Heart right ventricle (tissue), 16 donors: ENCODE results near the gene TANGO2. TPM values are rescaled to one million over a fixed set of nuclear protein-coding genes. Genes with fewer than 3 reads are reported as not detected.

Experiments used
- ATAC-seq, 8 donors: fragments of 200-7000 bp; cut with Tn5 transposase; one replicate each; pipeline ENCODE4 v1.9.1; 2020; ENCODE audit warnings: mild to moderate bottlenecking in 8 of 8, moderate library complexity in 8 of 8, moderate number of reproducible peaks in 1 of 8
- DNase-seq, 2 donors: peaks; one replicate each; pipeline ENCODE4 v3.0.0-alpha.2; 2020
- H3K27ac ChIP-seq, 10 donors: fragments of 200-600 bp; sonication (generic) in 2 of 10; one replicate each; pipeline versions ENCODE4 v1.5.0 to v1.8.0; 2020 to 2022; ENCODE audit warnings: mild to moderate bottlenecking in 3 of 10
- H3K27me3 ChIP-seq, 7 donors: fragments of 200-600 bp; one replicate each; pipeline ENCODE4 v1.8.0; 2021 to 2022; ENCODE audit warnings: mild to moderate bottlenecking in 2 of 7
- H3K36me3 ChIP-seq, 9 donors: fragments of 200-600 bp; sonication (generic) in 1 of 9; one replicate each; pipeline versions ENCODE4 v1.5.0 to v1.8.0; 2020 to 2022; ENCODE audit warnings: mild to moderate bottlenecking in 2 of 9
- H3K4me1 ChIP-seq, 9 donors: fragments of 200-600 bp; sonication (generic) in 1 of 9; one replicate each; pipeline versions ENCODE4 v1.5.0 to v1.8.0; 2020 to 2022; ENCODE audit warnings: mild to moderate bottlenecking in 4 of 9
- H3K4me3 ChIP-seq, 10 donors: fragments of 200-600 bp; sonication (generic) in 2 of 10; one replicate each; pipeline versions ENCODE4 v1.5.0 to v1.8.0; 2020 to 2022; ENCODE audit warnings: mild to moderate bottlenecking in 7 of 10, moderate library complexity in 2 of 10
- H3K9me3 ChIP-seq, 11 donors: fragments of 200-600 bp in 10 of 11; sonication (generic) in 2 of 11; one replicate each; pipeline versions ENCODE4 v1.5.0 to v1.8.0; 2013 to 2022; ENCODE audit warnings: mild to moderate bottlenecking in 2 of 11, control low read depth in 1 of 11, moderate library complexity in 1 of 11
- WGBS, 2 donors: extraction: QIAGEN DNeasy Blood & Tissue Kit; methylation state at CpG; one replicate each; pipeline ENCODE4 v1.1.7; 2013; ENCODE audit warnings: inconsistent platforms in 1 of 2; 5-methylcytosine and 5-hydroxymethylcytosine counted together
- intact Hi-C, 10 donors: fragments of 100-400 bp; cut with DNase I; formaldehyde crosslinking; loops; one replicate each; pipeline versions ENCODE4 v1.11.1 to v1.14.2; 2022
- polyA plus RNA-seq, 2 donors: library from polyadenylated mRNA; stranded (reverse); fragments of 200-250 nt; gene quantifications; one replicate each; pipeline ENCODE4 v1.2.3, GENCODE V29; 2013
- total RNA-seq, 10 donors: library from RNA; stranded (reverse); fragmentation: NEBNext Ultra II Directional in 3 of 10; extraction: Animal tissue kit (Norgen Biotek cat#: 25700) in 3 of 10; gene quantifications; one replicate each; pipeline versions ENCODE4 v1.2.1 to v1.2.4, GENCODE V29; 2021 to 2023
- TF ChIP-seq, protein P1 (sequence below), 9 donors: fragments of 200-600 bp; sonication (generic) in 2 of 9; IDR thresholded peaks; one replicate each; pipeline versions ENCODE4 v1.5.0 to v1.8.0; 2021 to 2022; ENCODE audit warnings: antibody characterized with exemption in 9 of 9, mild to moderate bottlenecking in 5 of 9, moderate library complexity in 1 of 9
- donor health status: Arrhythmogenic right ventricular cardiomyopathy.
- donor health status: ischemic (EF 13 %, LVEDD 7.1; RV severe dilation, severe dysfunction).
- donor health status: healthy with polysubstance abuse.
- donor health status: DM: no; HTN: yes; CAD: no.
- donor health status: DM: no; HTN: no; CAD: no.
- donor health status: ischemic (EF 25% LVEDD 6.9; RV normal size, moderate dysfunction).
- donor health status: ischemic (EF 25% LVEDD 5.7; RV mildly dilated, moderate dysfunction).
- donor health status: healthy.
- donor health status: DM: yes; HTN: yes; CAD: no.
- donor health status: Ischemic cardiomyopathy.
- donor health status: ischemic (EF 35%, LVEDD 5.7; RV mildly dilated, moderate dysfunction).
- donor health status: nonischemic (EF 11% LVEDD 7.7; RV severe dilation, severe dysfunction).
- donor health status: DM: yes; HTN: yes; CAD: no.
- donor health status: PGD.
- donor health status: ischemic (EF 29% LVEDD 5.4; RV normal size, mild dysfunction).
- donor health status: nonischemic (EF 23%, LVEDD 6.1; RV moderate dilation, normal function).

The TANGO2 gene
- total and polyA plus RNA-seq, 12 donors = 34.1 to 139 (median 81.0) TPM

DNA sequence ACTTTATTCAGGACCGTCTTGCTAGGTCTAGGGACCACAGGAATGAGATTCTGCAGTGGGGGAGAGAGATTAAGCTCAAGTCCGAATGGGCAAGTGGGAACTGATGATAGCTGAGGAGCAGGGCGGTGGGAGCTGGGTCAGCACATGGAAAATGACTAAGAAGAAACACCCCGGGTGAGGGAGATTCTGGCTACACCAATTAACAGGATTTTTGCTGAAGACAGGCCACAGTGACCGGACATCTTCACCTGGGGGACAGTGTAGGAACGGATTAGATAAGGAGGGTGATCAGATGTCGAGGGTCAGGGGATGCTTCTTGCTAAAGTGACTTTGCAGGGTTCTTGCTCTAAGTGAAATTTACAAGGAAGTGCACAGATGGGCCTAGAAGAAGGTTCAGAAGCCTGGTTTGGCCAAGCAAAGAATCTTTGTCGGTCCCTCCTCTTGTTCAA is 50.6 kb downstream of the TANGO2 start:
- intact Hi-C loops = no loop called here
- Histone ChIP-seq H3K9me3 (no peaks in the 10 kb centered on the region), H3K4me1 (no peaks in the 10 kb centered on the region), H3K27me3 (no peaks in the 10 kb centered on the region), H3K4me3 (no peak overlapping the region), H3K27ac (no peak overlapping the region), H3K36me3 (peaks cover 0 to 1% (median 0%) of the 10 kb centered on the region in 9 donors)
- ATAC-seq = no peak
- TF ChIP-seq, protein P1, sequence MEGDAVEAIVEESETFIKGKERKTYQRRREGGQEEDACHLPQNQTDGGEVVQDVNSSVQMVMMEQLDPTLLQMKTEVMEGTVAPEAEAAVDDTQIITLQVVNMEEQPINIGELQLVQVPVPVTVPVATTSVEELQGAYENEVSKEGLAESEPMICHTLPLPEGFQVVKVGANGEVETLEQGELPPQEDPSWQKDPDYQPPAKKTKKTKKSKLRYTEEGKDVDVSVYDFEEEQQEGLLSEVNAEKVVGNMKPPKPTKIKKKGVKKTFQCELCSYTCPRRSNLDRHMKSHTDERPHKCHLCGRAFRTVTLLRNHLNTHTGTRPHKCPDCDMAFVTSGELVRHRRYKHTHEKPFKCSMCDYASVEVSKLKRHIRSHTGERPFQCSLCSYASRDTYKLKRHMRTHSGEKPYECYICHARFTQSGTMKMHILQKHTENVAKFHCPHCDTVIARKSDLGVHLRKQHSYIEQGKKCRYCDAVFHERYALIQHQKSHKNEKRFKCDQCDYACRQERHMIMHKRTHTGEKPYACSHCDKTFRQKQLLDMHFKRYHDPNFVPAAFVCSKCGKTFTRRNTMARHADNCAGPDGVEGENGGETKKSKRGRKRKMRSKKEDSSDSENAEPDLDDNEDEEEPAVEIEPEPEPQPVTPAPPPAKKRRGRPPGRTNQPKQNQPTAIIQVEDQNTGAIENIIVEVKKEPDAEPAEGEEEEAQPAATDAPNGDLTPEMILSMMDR (IDR thresholded peaks at IDR 0.05) = no peak
- 62 to 66% methylated on average over 8 of the region's 8 CpGs for WGBS, 2 donors
- DNase-seq = no peak

DNA sequence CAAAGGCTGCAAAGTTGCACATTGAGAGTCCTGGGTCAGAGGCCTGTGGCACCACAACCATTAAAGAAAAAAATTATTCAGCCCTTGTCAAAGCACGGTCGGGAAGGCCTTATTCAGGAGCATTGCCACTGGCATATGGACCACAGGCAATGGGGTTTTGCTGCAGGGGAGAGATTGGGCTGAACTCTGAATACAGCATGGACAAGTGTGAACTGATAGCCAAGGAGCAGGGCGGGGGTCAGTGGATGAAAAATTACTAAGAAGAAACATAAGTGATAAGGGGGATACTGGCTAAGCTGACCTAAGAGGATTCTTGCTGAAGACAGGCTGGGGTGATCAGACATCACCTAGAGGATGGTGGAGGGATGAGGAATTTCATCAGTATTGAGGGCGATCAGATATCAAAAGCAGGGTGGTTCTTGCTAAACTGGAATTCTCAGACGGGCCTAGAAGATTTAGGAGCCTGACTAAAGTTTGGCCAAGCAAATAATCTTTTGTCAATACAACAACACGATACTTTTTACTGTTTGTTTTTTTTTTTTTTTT is 55.8 kb downstream of the TANGO2 start:
- Histone ChIP-seq H3K27ac (no peak overlapping the region), H3K36me3 (no peaks in the 10 kb centered on the region), H3K9me3 (no peaks in the 10 kb centered on the region), H3K4me1 (peaks cover 7 to 21% (median 16%) of the 10 kb centered on the region in 9 donors), H3K4me3 (no peak overlapping the region), H3K27me3 (no peaks in the 10 kb centered on the region)
- ATAC-seq (no peak), DNase-seq (no peak)
- 69 to 74% methylated on average over 6 of the region's 6 CpGs for WGBS, 2 donors
- TF ChIP-seq, protein P1 (IDR thresholded peaks at IDR 0.05) = no peak
- intact Hi-C loops = loop anchor here in 4 of 10 donors (5.0 kb wide), 4 partner anchors 41 to 131 kb away; partner anchors contain the start of genes RANBP1 (in 2 of the 4) and TRMT2A (in 2 of the 4)

DNA sequence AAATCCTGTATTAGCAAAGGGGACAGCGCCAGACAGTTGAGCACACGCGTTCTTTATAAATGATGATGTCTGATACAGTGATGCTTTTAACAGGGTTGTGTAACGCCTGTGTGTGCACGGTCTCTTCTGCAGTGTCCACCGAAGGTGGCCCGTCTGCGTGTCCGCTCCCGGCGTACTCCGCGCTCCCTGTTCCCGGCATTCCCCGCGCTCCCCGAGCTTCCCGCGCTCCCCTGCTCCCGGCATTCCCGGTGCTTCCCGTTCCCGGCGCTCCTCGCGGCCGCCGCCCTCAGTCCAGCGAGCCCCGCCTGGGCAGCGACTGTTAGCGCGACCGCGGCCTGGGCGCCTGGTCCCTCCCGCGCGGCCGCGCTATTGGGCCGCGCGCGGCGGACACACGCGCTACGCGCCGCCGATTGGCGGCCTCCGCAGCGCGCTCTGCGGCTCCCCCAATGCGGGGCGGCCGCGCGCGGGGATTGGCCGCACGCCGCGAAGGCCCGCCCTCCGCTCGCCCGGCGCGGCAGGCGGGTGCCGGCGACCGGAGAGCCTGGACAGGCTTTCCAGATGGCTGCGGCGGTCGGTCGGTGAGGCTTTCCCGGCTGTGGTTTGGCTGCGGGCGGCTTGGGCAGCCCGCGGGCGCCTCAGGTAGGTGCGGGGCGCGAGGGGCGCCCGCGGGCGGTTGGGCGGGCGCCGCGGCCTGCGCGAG is 59.0 kb downstream of the TANGO2 start, which contains the start of gene DGCR8:
Gene DGCR8, plus strand, starts transcription at position 497 of the 700 bp plus-strand sequence. CDS start 5,723 bp downstream, outside the sequence.
- Histone ChIP-seq H3K4me1 (peaks cover 26 to 53% (median 47%) of the 10 kb centered on the region in 9 donors), H3K4me3 (peak within 1 kb of the TSS; percentile 68 to 99 (median 88)), H3K27me3 (no peaks in the 10 kb centered on the region), H3K36me3 (peaks cover 0 to 3% (median 0%) of the 10 kb centered on the region in 9 donors), H3K9me3 (no peaks in the 10 kb centered on the region), H3K27ac (peak within 1 kb of the TSS; percentile 88 to 97 (median 94))
- ATAC-seq (peak; percentile 96 to 98 (median 97)), DNase-seq (peak; percentile 95)
- intact Hi-C loops = loop anchor here in 6 of 10 donors (2.0 to 5.0 kb wide), 8 partner anchors 37 to 127 kb away; partner anchors contain the start of genes RANBP1 (in 3 of the 6), TANGO2 (in 3 of the 6), TRMT2A (in 3 of the 6) and ARVCF (in 1 of the 6)
- WGBS, 2 donors = 0 to 1% methylated on average over 94 to 100 of the region's 100 CpGs
- TF ChIP-seq, protein P1 (IDR thresholded peaks at IDR 0.05) = no peak

- H3K4me1 ChIP-seq = peaks cover 31 to 57% (median 52%) of the 10 kb centered on the region in 9 donors
- ATAC-seq = peak; percentile 26 to 53 (median 45)
- H3K27me3 ChIP-seq = no peaks in the 10 kb centered on the region
- 0 to 1% methylated on average over 27 to 34 of the region's 34 CpGs for WGBS, 2 donors
- DNase-seq = peak; percentile 47 to 70
- TF ChIP-seq, protein P1 (IDR thresholded peaks at IDR 0.05) = no peak
- intact Hi-C loops = loop anchor here in 4 of 10 donors (2.0 to 5.0 kb wide), 3 partner anchors 58 to 63 kb away; partner anchors contain the start of genes TANGO2 (in 3 of the 4) and ARVCF (in 1 of the 4)
- H3K27ac ChIP-seq = peak overlapping the region; percentile 88 to 97 (median 94)
- peak overlapping the region; percentile 68 to 99 (median 88) for H3K4me3 ChIP-seq
- H3K9me3 ChIP-seq = no peaks in the 10 kb centered on the region
- H3K36me3 ChIP-seq = peaks cover 0 to 4% (median 0%) of the 10 kb centered on the region in 9 donors
These were observed 59.5 kb downstream of the TANGO2 start for GRCh38 chr22:20080445-20080775.
